Measurements from ENCODE around the gene GON4L. TPM values are rescaled to one million over a fixed set of nuclear protein-coding genes. Genes with fewer than 3 reads are reported as not detected.
A peak's percentile ranks its signal among the peaks of the same experiment; 100 is the strongest.
"Not testable (repeated sequence)": the region's sequence is repeated elsewhere in the genome, so short reads cannot be mapped to it uniquely, and the experiment has no call there.

GON4L gene
- total RNA-seq, 1 experiment from 2014 or later = 53.4 TPM

- H4K20me1 ChIP-seq (ENCODE audit: control insufficient read depth, insufficient read depth, insufficient read length); H3K4me1 ChIP-seq (ENCODE audit: insufficient read depth, low read length); H3K79me1 ChIP-seq (ENCODE audit: insufficient read depth, low read depth, low read length, poor library complexity, severe bottlenecking); H4K8ac ChIP-seq (replicated peaks; ENCODE audit: insufficient read length, low read depth, low read length); H2AFZ ChIP-seq (ENCODE audit: low read length); H3K4ac ChIP-seq (ENCODE audit: low read depth, low read length); H3K9me3 ChIP-seq (ENCODE audit: control insufficient read depth, low read depth, low read length); H3K27ac ChIP-seq (ENCODE audit: insufficient read length, low read depth, low read length); H3K56ac ChIP-seq (ENCODE audit: insufficient read length, low read depth, low read length); H3K4me1 Mint-ChIP-seq; H4K5ac ChIP-seq (ENCODE audit: insufficient read length, low read depth, low read length); H3K4me2 ChIP-seq (ENCODE audit: insufficient read depth, insufficient read length, low read length); H3K27me3 Mint-ChIP-seq (ENCODE audit: low read depth); H3K9me3 Mint-ChIP-seq; H3K9ac ChIP-seq (ENCODE audit: extremely low read depth, insufficient read length, low read length); H2BK5ac ChIP-seq (ENCODE audit: insufficient read length, low read length); H2BK120ac ChIP-seq (ENCODE audit: low read depth, low read length, poor library complexity, severe bottlenecking); H3K79me2 ChIP-seq (ENCODE audit: insufficient read depth, low read length); H3K23me2 ChIP-seq (ENCODE audit: insufficient read length, low read depth, low read length, poor library complexity, severe bottlenecking); H2AK5ac ChIP-seq (ENCODE audit: insufficient read length, low read length); H2BK15ac ChIP-seq (ENCODE audit: low read depth, low read length); H3K27me3 ChIP-seq (ENCODE audit: insufficient read depth, low read length); H2BK20ac ChIP-seq (ENCODE audit: low read depth, low read length, poor library complexity, severe bottlenecking); H4K91ac ChIP-seq (ENCODE audit: insufficient read length, low read depth, low read length); H3K14ac ChIP-seq (ENCODE audit: insufficient read depth, low read length); H3K18ac ChIP-seq (ENCODE audit: insufficient read length, low read depth, low read length); H3K23ac ChIP-seq (ENCODE audit: insufficient read length, low read depth, low read length); H3T11ph ChIP-seq (ENCODE audit: low read length); DNase-seq; H2BK12ac ChIP-seq (ENCODE audit: insufficient read length, low read depth, low read length): not testable (repeated sequence)
- peak overlapping the region in 1 of 3 experiments; percentile 44; a peak in 2 of 7 replicates for H3K27ac Mint-ChIP-seq
- peak overlapping the region in 1 of 2 experiments; percentile 26; a peak in 1 of 5 replicates for H3K4me3 Mint-ChIP-seq
- no CpG with 5 or more reads among the region's 5 CpGs for WGBS (ENCODE audit: extremely low coverage, insufficient read length, low lambda C conversion rate)
- H3K36me3 Mint-ChIP-seq (ENCODE audit: insufficient read depth in 1 of 3, low read depth in 3 of 3) = peaks cover 20 to 40% (median 38%) of the 10 kb centered on the region in 3 experiments; a peak in 6 of 7 replicates
Measured at GRCh38 chr1:155748141-155748540, 108.9 kb downstream of the GON4L start.

DNA sequence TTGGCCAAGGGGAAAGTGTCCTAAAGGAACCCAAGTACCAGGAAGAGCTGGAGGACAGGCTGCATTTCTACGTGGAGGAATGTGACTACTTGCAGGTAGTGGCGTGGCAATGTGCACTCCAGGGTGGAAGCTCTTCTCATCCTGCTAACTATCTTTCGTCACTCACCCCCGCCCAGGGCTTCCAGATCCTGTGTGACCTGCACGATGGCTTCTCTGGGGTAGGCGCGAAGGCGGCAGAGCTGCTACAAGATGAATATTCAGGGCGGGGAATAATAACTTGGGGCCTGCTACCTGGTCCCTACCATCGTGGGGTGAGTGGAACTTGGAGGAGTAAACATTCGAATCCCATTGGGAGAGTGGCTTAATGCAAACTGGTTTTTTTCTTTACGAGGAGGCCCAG, 109.4 kb downstream of the GON4L start:
- H3K18ac ChIP-seq (ENCODE audit: insufficient read length, low read depth, low read length); H3K27me3 ChIP-seq (ENCODE audit: insufficient read depth, low read length); H4K91ac ChIP-seq (ENCODE audit: insufficient read length, low read depth, low read length); H3K79me2 ChIP-seq (ENCODE audit: insufficient read depth, low read length); H2BK5ac ChIP-seq (ENCODE audit: insufficient read length, low read length); H3K4me1 Mint-ChIP-seq; H4K8ac ChIP-seq (replicated peaks; ENCODE audit: insufficient read length, low read depth, low read length); H2BK120ac ChIP-seq (ENCODE audit: low read depth, low read length, poor library complexity, severe bottlenecking); H3K23me2 ChIP-seq (ENCODE audit: insufficient read length, low read depth, low read length, poor library complexity, severe bottlenecking); H3K9me3 Mint-ChIP-seq; H3K4me1 ChIP-seq (ENCODE audit: insufficient read depth, low read length); H2AFZ ChIP-seq (ENCODE audit: low read length); H3K79me1 ChIP-seq (ENCODE audit: insufficient read depth, low read depth, low read length, poor library complexity, severe bottlenecking); H3K9me3 ChIP-seq (ENCODE audit: control insufficient read depth, low read depth, low read length); H4K5ac ChIP-seq (ENCODE audit: insufficient read length, low read depth, low read length); H2BK20ac ChIP-seq (ENCODE audit: low read depth, low read length, poor library complexity, severe bottlenecking); H3K14ac ChIP-seq (ENCODE audit: insufficient read depth, low read length); H3K27ac ChIP-seq (ENCODE audit: insufficient read length, low read depth, low read length); H3K56ac ChIP-seq (ENCODE audit: insufficient read length, low read depth, low read length); H3K23ac ChIP-seq (ENCODE audit: insufficient read length, low read depth, low read length); H4K20me1 ChIP-seq (ENCODE audit: control insufficient read depth, insufficient read depth, insufficient read length); H3K4me3 Mint-ChIP-seq; H2BK15ac ChIP-seq (ENCODE audit: low read depth, low read length); H3K27me3 Mint-ChIP-seq (ENCODE audit: low read depth); H3K9ac ChIP-seq (ENCODE audit: extremely low read depth, insufficient read length, low read length); H3K27ac Mint-ChIP-seq; H2BK12ac ChIP-seq (ENCODE audit: insufficient read length, low read depth, low read length); H2AK5ac ChIP-seq (ENCODE audit: insufficient read length, low read length); H3K4me2 ChIP-seq (ENCODE audit: insufficient read depth, insufficient read length, low read length); H3T11ph ChIP-seq (ENCODE audit: low read length); DNase-seq; H3K4ac ChIP-seq (ENCODE audit: low read depth, low read length): not testable (repeated sequence)
- no CpG with 5 or more reads among the region's 12 CpGs for WGBS (ENCODE audit: extremely low coverage, insufficient read length, low lambda C conversion rate)
- H3K36me3 Mint-ChIP-seq (ENCODE audit: insufficient read depth in 1 of 3, low read depth in 3 of 3) = peaks cover 19 to 35% (median 35%) of the 10 kb centered on the region in 3 experiments; a peak in 6 of 7 replicates
